ENCODE measurements around the gene C1QTNF2.

GRCh38 chr5:160349249-160349934 lies 21.0 kb downstream of the C1QTNF2 start:
- TF ChIP-seq CTCF (conservative IDR thresholded peaks at IDR 0.05; ENCODE audit: low read depth, low read length): no peak
- no peak for TF ChIP-seq EZH2 (IDR thresholded peaks at IDR 0.05; ENCODE audit: borderline replicate concordance, low read depth, low read length, poor library complexity, severe bottlenecking)

Data from A673 (cell line).